Heart left ventricle (tissue), 16 donors: ENCODE results near the gene ASB2. TPM values are rescaled to one million over a fixed set of nuclear protein-coding genes. Genes with fewer than 3 reads are reported as not detected.

Experiments
- ATAC-seq, 4 donors: fragments of 200-7000 bp; cut with Tn5 transposase; one replicate each; pipeline ENCODE4 v1.9.1; 2020 to 2022; ENCODE audit warnings: moderate library complexity in 4 of 4, mild to moderate bottlenecking in 3 of 4, moderate number of reproducible peaks in 1 of 4
- DNase-seq, 5 donors: peaks; one replicate each; pipeline ENCODE4 v3.0.0-alpha.2; 2020
- H3K27ac ChIP-seq, 12 donors: fragments of 200-600 bp; sonication (generic) in 4 of 12; one replicate each; pipeline versions ENCODE4 v1.5.0 to v1.8.0; 2016 to 2022; ENCODE audit warnings: mild to moderate bottlenecking in 2 of 12
- H3K27me3 ChIP-seq, 9 donors: fragments of 200-600 bp; sonication (generic) in 2 of 9; one replicate each; pipeline versions ENCODE4 v1.5.1 to v1.8.0; 2016 to 2022; ENCODE audit warnings: mild to moderate bottlenecking in 3 of 9
- H3K36me3 ChIP-seq, 9 donors: fragments of 200-600 bp; sonication (generic) in 2 of 9; one replicate each; pipeline versions ENCODE4 v1.5.0 to v1.8.0; 2018 to 2022; ENCODE audit warnings: mild to moderate bottlenecking in 2 of 9
- H3K4me1 ChIP-seq, 12 donors: fragments of 200-600 bp; sonication (generic) in 4 of 12; one replicate each; pipeline versions ENCODE4 v1.5.0 to v1.8.0; 2016 to 2022; ENCODE audit warnings: mild to moderate bottlenecking in 3 of 12
- H3K4me3 ChIP-seq, 12 donors: fragments of 200-600 bp; sonication (generic) in 4 of 12; one replicate each; pipeline versions ENCODE4 v1.5.0 to v1.8.0; 2017 to 2022; ENCODE audit warnings: mild to moderate bottlenecking in 9 of 12, moderate library complexity in 4 of 12
- H3K9me3 ChIP-seq, 12 donors: fragments of 200-600 bp; sonication (generic) in 4 of 12; one replicate each; pipeline versions ENCODE4 v1.5.0 to v1.8.0; 2016 to 2022; ENCODE audit warnings: mild to moderate bottlenecking in 1 of 12
- CTCF ChIP-seq, 12 donors: fragments of 200-600 bp; sonication (generic) in 4 of 12; IDR thresholded peaks; one replicate each; pipeline versions ENCODE4 v1.5.0 to v1.8.0; 2018 to 2022; ENCODE audit warnings: antibody characterized with exemption in 12 of 12, mild to moderate bottlenecking in 5 of 12
- POLR2A ChIP-seq, 2 donors: fragments of 450-650 bp; IDR thresholded peaks; one replicate each; pipeline ENCODE4 v1.6.1; 2017; ENCODE audit warnings: antibody characterized with exemption in 2 of 2, mild to moderate bottlenecking in 2 of 2, moderate library complexity in 2 of 2
- WGBS, 4 donors: extraction: QIAGEN DNeasy Blood & Tissue Kit in 2 of 4; methylation state at CpG; one replicate each; pipeline versions ENCODE4 v1.1.5 to v1.1.7; 2013 to 2018; 5-methylcytosine and 5-hydroxymethylcytosine counted together
- intact Hi-C, 10 donors: fragments of 100-400 bp; cut with DNase I; formaldehyde crosslinking; loops; one replicate each; pipeline versions ENCODE4 v1.11.1 to v1.14.2; 2022
- polyA plus RNA-seq, 2 donors: library from polyadenylated mRNA; stranded (reverse); fragments of 200-250 nt; gene quantifications; one replicate each; pipeline ENCODE4 v1.2.3, GENCODE V29; 2013
- total RNA-seq, 9 donors: library from RNA; depleted of rRNA in 2 of 9; stranded (reverse); fragments of >200 nt in 2 of 9; fragmentation: NEBNext Ultra II Directional in 3 of 9; extraction: Animal tissue kit (Norgen Biotek cat#: 25700) in 3 of 9; gene quantifications; one replicate each; pipeline versions ENCODE4 v1.1.0 to v1.2.4, GENCODE V29; 2016 to 2023
- donor health status: ischemic (EF 13 %, LVEDD 7.1; RV severe dilation, severe dysfunction).
- donor health status: healthy with polysubstance abuse.
- donor health status: DM: no; HTN: yes; CAD: no.
- donor health status: DM: no; HTN: no; CAD: no.
- donor health status: ischemic (EF 25% LVEDD 6.9; RV normal size, moderate dysfunction).
- donor health status: ischemic (EF 25% LVEDD 5.7; RV mildly dilated, moderate dysfunction).
- donor health status: healthy.
- donor health status: DM: yes; HTN: yes; CAD: no.
- donor health status: ischemic (EF 35%, LVEDD 5.7; RV mildly dilated, moderate dysfunction).
- donor health status: nonischemic (EF 11% LVEDD 7.7; RV severe dilation, severe dysfunction).
- donor health status: DM: yes; HTN: yes; CAD: no.
- donor health status: PGD.
- donor health status: ischemic (EF 29% LVEDD 5.4; RV normal size, mild dysfunction).
- donor health status: nonischemic (EF 23%, LVEDD 6.1; RV moderate dilation, normal function).

Gene ASB2
- total and polyA plus RNA-seq, 11 donors, result 22.4 to 411 (median 166) TPM

- WGBS, 4 donors, result 50 to 56% (median 52%) methylated on average over 15 of the region's 15 CpGs
- peak in 3 of 4 donors; percentile 36 to 62 (median 39) for ATAC-seq
- Histone ChIP-seq H3K36me3 (no peaks in the 10 kb centered on the region), H3K4me3 (no peak overlapping the region), H3K27ac (no peak overlapping the region), H3K27me3 (peaks cover 0 to 13% (median 7%) of the 10 kb centered on the region in 9 donors), H3K4me1 (no peaks in the 10 kb centered on the region), H3K9me3 (no peaks in the 10 kb centered on the region)
- peak; percentile 37 to 64 (median 48) for TF ChIP-seq CTCF (IDR thresholded peaks at IDR 0.05)
- no peak for TF ChIP-seq POLR2A (IDR thresholded peaks at IDR 0.05)
- intact Hi-C loops, result loop anchor here in 2 of 10 donors (5.0 kb wide), 2 partner anchors 249 to 254 kb away; no protein-coding TSS in a partner anchor
- DNase-seq, result peak in 1 of 5 donors; percentile 43
Observed at GRCh38 chr14:93906341-93907329, 69.7 kb downstream of the ASB2 start.

- Histone ChIP-seq H3K27me3 (peaks cover 0 to 13% (median 7%) of the 10 kb centered on the region in 9 donors), H3K36me3 (no peaks in the 10 kb centered on the region), H3K4me1 (no peaks in the 10 kb centered on the region), H3K4me3 (no peak overlapping the region), H3K27ac (no peak overlapping the region), H3K9me3 (no peaks in the 10 kb centered on the region)
- TF ChIP-seq CTCF (IDR thresholded peaks at IDR 0.05) (no peak), POLR2A (IDR thresholded peaks at IDR 0.05) (no peak)
- ATAC-seq (no peak), DNase-seq (no peak)
- intact Hi-C loops, result loop anchor here in 2 of 10 donors (5.0 kb wide), 2 partner anchors 248 to 253 kb away; no protein-coding TSS in a partner anchor
- 63 to 73% (median 69%) methylated on average over 4 of the region's 4 CpGs for WGBS, 4 donors
Observed at GRCh38 chr14:93905623-93906022, 70.7 kb downstream of the ASB2 start.

GRCh38 chr14:93903342-93904184 lies 72.8 kb downstream of the ASB2 start:
- no peaks in the 10 kb centered on the region for H3K36me3 ChIP-seq
- no peak overlapping the region for H3K4me3 ChIP-seq
- TF ChIP-seq CTCF (IDR thresholded peaks at IDR 0.05) (peak in 7 of 12 donors; percentile 8 to 49 (median 30)), POLR2A (IDR thresholded peaks at IDR 0.05) (no peak)
- no peaks in the 10 kb centered on the region for H3K9me3 ChIP-seq
- ATAC-seq (peak in 2 of 4 donors; percentile 31 to 33), DNase-seq (no peak)
- no peak overlapping the region for H3K27ac ChIP-seq
- 43 to 49% (median 45%) methylated on average over 14 to 15 of the region's 15 CpGs for WGBS, 4 donors
- intact Hi-C loops, result no loop called here
- peaks cover 0 to 13% (median 7%) of the 10 kb centered on the region in 9 donors for H3K27me3 ChIP-seq
- no peaks in the 10 kb centered on the region for H3K4me1 ChIP-seq
